ENCODE measurements around the gene MYO18A.

MYO18A gene

DNA sequence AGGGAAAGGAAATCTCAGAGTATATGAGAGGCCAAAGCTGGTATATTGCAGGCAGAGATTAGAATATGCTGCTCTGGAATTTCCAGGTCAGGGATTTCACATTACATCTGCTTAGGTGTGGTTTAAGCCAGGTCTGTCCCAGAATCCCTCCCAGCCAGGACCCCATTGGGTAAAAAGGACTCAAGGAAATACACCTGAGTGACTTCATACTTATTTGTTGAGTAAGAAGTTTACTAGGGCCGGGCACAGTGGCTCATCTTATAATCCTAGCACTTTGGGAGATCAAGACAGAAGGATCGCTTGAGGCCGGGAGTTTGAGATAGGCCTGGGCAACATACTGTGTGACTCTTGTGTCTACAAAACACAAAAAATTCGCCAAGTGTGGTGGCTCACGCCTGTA lies 130.0 kb downstream of the MYO18A start:
- DNase-seq (ENCODE audit: low spot score), result no peak

DNA sequence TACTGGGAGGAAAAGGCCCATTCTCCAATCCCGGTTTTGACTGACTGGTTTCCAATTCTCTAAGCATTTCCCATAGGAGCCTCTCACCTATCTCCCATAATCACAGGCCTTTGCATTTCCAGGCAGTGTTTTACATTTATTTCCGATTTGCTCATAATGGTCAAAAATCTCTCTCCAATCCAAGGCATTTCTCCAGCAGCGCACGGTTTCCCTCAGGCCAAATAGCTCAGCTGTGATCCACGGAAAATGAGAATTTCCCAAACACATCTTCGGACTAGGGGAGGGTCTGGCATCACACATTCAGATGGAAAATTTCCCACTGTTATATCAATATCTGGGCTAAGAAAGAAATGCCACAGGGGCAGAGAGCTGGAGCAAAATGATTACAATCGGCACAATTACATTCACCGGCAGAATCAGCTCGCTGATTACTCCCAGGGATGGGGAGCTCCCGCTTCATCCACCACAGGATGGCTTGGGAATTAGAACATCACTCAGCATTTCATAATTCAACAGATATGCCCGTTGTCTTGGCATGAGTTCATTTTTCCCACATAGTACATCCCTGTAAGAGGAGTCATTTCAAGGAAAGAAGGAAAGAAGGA lies 130.6 kb downstream of the MYO18A start:
- DNase-seq (ENCODE audit: low spot score), result no peak

DNA sequence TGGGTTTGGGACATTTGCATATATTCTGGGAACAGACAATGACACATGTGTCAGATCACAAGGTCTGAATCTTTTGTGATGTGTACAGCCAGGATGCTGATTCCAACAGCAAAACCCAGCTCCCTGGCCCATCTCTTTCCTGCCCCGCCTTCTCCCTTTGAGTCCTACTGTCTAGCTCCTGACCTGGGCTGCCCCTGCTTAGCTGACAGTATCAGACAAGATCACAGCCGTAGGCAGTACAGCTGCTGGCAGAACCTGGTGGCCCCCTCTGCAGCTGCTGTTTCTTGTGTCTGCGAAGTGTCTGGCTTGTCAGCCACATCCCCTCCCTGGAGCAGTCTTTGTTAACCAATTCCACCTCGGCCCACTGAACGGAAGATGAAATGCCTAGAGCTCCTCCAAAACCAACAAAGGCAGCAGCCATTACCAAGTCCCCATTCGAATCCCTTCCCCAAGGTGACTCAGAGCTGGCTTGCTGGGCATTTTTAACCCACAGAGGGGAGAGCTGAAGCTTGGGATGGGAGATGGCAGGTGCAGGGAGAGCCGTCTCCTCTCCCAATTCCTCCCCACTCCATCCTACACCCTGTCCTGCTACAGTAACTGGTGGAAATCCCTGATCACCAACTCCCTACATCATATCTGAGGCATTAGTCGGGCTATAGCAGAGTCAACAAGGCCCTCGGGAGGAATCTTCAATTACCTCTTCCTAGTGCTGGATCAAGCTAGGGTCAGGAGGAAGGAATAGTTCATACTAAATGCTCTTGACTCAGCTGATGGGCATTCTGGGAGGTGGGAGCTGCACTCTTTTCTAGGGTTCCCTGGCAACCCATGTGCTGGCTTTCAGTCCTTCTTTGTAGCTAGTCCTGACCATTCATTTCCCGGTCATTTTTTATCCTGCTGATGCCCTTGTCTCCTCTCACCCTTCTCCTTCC lies 131.5 kb downstream of the MYO18A start:
- no peak for DNase-seq (ENCODE audit: low spot score)

DNA sequence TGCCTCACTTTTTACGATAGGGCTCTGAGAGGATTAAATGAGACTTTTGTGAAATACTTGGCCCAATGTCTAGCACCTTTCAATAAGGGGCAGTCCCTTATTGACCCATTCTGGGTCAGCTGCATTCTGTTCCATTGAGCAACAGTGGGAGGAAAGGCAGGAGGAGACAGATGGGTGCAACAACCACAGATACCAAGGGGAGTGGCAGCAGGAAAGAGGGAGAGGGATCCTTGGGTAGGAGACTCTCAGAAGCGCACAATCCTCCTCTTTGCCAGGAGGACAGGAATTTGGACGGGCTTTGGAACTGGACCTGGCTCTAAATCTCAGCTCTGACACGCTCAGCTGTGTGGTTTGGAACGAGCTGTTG lies 133.7 kb downstream of the MYO18A start:
- no peak for DNase-seq (ENCODE audit: low spot score)

DNA sequence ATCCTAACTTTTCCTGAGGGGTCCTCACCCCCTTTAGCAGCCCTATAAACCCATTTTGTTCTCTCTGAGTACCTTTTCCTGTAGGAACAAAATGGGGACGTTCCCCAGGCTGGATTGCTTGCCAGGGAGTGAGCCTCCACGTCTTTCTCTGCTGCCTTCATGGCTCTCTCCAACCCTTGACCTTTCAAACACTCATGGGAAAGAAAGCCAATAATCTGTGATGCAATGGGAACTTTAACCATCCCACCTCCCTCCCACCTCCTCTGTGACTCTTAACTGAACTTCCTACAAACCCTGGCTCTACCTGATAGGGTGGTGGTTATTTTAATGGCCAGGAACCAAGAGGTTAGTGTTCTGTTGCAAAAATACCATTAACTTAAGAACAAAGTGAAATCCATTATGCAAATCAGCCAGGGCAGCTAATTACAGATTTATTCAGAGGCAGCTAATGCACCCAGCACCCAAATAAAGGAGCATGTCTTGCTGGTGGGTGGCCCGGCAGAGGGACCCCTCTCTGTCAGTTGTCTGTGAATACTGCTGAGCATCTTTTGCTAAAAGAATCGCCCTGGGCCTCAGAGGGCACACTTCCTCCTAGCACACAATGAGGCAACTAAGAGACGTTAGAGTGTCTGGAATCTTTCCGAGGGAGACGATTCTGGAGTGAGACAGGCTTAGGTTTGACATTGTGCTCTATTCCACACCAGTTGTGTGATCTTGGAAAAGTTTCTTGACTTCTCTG lies 134.3 kb downstream of the MYO18A start:
- no peak for DNase-seq (ENCODE audit: low spot score)

DNA sequence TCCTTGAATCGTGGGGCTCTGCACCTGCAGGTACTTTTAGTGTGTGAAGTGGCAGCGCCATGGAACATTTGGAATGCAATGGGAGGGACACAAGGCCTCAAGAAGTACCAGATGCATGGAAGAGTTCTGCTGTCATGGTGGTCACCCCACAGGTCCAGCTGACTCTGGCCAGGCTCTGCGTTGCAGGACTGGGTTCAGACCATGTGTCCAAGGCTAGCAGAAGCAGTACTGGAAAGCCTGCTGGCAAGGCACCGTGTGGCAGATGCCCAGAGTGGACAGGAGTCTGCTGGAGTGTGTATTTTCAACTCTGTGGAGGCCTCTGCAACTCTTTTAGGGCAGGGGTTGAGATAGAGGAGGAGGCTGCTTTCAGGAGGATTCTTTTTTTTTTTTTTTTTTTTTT lies 135.2 kb downstream of the MYO18A start:
- no peak for DNase-seq (ENCODE audit: low spot score)

DNA sequence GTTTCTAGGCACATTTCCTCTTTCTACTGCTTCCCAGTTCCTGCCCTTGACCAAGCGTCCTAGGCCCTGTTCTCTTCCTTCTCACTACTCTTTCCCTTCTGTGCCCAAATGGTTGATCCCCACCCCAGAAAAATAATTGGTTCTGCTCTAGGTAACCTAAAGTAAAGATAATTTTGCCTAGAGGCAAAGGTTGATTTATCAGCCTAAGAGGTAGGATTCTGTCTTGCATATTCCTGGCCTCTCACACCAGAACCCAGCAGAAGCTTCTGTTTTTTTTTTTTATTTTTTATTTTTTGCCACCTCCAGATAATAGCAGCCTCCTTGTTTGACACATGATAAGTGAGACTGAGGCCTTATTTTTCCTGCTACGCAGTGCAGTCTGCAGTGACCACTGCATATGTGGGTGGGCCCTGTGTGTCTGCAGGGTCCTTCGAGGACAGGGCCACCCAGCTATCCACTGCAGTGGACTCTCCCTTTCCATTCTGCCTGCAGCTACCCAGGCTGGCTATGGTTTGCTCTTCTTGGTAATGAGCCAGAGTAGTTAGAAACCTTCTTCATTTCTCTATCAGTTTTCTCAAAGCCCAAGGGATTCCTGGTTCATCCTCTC lies 136.6 kb downstream of the MYO18A start:
- no peak for DNase-seq (ENCODE audit: low spot score)

DNA sequence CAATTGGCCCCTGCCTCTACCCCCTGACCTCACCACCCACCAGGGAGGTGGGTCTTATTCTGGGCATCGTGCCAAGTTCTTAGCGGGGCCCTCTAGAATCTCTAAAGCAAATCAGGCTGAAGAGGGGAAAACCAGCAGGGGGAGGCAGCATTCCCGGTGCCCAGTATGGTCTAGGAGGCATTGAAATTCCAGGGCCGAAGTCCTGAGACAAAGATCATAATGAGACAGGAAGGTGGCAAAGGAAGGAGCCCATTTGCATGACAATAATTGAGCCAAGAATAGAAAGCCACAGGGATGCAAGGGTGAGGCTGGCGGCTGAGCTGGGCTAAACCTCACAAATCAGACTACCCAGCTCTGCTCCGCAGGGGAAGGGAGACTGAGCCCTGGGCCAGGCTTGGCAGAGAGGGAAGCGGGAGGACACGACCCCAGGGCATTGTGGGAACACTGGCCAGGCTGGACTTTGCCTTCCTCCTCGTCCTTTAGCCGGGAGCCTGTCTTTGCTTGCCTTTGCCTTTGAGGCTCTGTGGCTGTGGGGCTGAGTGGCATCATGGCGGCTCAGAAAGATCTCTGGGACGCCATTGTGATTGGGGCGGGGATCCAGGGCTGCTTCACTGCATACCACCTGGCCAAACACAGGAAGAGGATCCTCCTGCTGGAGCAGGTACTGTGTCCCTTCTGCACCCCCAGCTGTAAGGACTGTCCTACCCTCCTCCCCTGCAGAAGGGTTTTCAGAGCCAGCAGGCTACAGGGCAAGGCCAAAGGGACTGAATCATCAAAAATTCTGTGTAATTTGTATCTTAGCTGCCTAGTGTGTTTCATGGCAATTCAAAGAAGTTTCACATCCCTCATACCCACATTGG lies 137.3 kb downstream of the MYO18A start, which contains the start of gene PIPOX:
Gene PIPOX, plus strand, starts transcription at position 463 of the 860 bp plus-strand sequence. Its CDS starts 85 bp downstream, at position 548.
- no peak for DNase-seq (ENCODE audit: low spot score)

DNA sequence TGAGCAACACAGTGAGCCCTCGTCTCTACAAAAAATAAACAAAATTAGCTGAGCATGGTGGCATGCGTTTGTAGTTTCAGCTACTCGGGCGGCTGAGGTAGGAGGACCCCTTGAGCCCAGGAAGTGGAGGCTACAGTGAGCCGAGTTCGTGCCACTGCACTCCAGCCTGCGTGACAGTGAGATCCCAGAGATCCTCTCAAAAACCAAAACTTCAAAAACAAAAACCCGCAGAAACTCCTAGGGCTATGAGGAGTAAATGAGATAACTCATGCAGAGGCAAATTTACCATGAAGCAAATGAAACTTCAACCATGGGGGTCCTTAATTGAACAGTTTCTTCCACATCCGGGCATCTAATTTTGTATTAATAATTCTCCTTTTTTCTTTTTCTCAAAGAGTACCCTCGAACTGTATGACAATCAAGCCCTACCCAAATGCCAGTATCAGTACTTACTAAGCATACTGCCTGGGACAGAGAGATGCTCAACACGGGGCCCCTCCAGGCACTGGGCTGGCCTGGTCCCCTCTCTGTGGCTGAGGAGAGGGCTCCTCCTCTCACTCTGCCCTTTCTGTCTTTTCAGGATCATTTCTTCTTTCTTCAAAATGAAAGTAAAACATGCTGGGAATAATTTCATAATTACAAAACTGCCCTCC lies 138.0 kb downstream of the MYO18A start:
- no peak for DNase-seq (ENCODE audit: low spot score)

DNA sequence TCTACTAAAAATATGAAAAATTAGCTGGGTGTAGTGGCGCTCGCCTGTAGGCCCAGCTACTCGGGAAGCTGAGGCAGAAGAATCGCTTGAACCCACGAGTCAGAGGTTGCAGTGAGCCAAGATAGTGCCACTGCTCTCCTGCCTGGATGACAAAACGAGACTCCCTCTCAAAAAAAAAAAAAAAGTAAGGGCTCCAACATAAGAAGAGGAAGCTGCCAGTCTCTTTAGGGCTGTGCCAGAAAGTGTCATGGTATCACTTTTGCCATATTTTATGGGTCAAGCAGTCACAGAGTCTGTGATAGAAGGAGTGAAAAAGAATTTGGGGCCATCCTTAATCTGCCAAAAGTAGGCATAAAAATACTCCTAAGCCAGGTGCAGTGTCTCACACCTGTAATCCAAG lies 138.6 kb downstream of the MYO18A start:
- no peak for DNase-seq (ENCODE audit: low spot score)

DNA sequence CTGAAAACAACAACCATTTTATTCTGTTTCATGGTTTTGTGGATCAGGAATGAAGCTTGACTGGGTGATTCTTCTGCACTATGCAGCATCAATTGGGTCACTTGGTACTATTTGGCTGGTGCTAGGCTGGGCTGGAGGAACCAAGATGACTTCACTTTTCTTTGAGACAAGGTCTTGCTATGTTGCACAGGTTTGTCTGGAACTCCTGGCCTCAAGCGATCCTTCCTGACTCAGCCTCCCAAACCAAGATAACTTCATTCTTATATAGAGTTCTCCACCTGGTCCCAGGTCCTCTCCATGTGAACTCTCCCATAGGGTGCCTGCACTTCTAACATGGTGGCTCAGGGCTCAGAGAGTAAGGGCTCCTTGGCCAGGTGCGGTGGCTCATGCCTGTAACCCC lies 139.1 kb downstream of the MYO18A start:
- no peak for DNase-seq (ENCODE audit: low spot score)

DNA sequence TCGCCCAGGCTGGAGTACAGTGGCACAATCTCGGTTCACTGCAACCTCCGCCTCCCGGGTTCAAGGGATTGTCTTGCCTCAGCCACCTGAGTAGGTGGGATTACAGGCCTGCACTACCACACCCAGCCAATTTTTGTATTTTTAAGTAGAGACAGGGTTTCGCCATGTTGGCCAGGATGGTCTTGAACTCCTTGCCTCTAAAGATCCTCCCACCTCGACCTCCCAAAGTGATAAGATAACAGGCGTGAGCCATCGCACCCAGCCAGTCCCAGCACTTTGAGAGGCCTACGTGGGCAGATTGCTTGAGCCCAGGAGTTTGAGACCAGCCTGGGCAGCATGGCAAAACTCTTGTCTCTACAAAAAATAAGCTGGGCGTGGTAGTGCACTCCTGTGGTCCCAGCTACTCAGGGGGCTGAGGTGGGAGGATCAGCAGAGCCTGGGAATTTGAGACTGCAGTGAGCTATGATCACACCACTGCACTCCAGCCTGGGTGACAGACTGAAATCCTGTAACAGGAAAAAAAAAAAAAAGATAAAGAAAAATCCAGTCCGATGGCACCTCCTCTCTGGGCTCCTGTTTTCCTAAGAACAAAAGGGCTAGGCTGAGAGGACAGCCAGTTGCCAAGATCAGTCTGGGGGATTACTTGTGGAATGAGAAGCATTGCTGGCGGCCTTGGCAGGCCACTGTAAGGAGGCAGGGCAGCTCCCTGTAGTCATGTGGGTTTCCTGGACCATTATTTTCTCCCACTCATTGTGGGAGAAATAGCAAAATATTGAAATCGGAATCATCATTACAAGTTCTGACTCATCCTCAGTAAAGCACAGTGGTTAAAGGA lies 140.2 kb downstream of the MYO18A start:
- no peak for DNase-seq (ENCODE audit: low spot score)

DNA sequence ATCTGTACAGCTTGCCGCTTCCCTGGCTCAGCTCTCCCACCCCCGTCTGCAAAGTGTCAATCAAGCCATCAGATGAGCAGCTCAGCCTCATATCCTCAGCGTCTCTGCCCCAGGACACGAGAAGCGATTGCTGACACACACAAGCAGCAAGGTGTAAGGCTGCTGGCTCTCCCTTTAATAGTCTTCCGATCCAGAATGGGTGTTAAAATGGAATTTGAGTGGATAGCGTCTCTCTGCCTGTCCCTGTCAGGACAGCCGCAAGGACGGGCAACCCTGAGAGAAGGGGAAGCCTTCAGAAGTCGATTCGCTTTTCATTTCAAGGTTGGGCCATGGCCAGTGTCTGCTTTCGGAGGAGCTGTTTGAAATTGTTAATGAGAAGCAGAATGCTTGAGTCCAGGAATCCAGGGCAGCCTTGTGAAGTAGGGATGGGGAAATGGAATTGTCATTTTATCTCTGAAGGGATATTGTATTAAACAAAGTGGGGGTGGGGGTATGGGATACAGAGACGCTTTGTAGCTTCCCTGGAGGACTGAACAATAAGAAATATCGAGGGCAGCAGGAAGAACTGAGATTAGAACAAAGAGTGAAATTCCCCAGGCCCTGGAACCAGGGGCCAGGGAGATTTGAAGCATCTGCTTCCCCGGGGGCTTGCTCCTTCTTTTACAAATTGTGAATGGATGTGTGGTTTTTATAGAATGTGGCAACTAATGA lies 142.0 kb downstream of the MYO18A start:
- no peak for DNase-seq (ENCODE audit: low spot score)

DNA sequence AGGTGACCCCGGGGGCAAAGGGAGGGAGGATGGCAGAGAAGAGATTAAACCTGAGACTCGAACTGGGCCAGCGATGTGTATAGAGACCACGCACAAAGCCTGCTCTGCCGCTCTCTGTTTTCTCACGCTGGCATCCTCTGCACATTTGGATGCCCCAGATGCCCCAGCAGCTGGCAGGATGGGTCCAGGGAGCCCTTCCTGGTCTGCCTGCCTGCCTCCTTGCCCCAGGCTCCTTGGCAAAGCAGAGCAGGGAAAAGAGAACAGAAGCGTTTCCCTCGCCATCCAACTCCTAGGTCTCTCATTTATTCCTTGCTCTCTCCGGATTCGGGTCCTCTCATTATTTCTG lies 142.5 kb downstream of the MYO18A start:
- DNase-seq (ENCODE audit: low spot score), result no peak

DNA sequence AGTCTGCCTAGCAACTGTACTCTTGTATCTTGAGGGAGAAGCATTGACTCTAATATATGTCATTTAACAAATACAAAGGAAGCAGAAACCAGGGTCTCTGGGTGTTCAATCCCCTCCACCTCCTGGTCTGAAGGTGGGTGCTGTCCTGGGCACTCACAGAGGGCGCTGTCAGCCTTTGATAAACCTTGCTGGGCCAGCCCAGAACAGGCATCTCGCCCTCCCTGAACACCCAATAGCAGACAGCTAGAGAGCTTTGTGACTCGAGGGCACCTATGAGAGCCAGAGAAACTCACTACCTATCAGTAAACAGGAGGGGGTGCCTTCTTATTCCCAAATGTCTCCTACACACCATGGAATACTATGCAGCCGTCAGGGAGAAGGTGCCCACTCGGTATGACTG lies 143.6 kb downstream of the MYO18A start:
- no peak for DNase-seq (ENCODE audit: low spot score)

DNA sequence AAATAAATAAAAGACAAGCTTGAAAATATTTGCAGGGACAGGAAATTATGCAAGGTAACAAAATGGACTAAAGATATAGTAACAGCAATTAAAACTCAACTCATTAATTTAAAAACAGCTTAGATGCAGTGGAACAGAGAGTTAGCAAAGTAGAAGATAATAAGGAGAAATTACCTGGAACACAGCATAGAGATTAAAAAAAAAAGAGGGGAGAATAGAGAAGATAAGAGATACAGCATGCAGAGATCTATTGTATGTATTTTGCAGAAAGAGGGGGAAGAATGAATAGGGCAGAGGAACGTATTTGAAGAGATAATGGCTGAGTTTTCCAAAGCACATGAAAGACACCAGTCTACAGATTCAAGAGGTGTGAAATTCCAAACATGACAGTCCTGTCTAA lies 145.7 kb downstream of the MYO18A start:
- DNase-seq (ENCODE audit: low spot score), result no peak

DNA sequence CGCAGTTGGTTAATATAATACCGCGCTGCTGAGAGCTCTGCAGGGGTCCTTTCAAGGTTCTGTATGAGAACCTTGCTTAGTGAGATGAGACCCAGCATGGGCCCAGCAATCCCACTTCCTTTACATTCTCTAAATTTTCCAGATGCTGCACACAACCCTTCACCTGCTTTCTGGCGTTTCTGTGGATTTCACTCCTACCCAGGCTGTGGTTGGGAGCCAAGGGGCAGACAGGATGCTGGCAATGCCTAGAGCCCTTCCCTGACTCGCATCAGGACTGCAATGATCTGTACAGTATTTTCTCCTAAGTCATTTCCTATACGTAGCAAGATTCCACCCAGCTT lies 147.4 kb downstream of the MYO18A start:
- DNase-seq (ENCODE audit: low spot score), result no peak

DNA sequence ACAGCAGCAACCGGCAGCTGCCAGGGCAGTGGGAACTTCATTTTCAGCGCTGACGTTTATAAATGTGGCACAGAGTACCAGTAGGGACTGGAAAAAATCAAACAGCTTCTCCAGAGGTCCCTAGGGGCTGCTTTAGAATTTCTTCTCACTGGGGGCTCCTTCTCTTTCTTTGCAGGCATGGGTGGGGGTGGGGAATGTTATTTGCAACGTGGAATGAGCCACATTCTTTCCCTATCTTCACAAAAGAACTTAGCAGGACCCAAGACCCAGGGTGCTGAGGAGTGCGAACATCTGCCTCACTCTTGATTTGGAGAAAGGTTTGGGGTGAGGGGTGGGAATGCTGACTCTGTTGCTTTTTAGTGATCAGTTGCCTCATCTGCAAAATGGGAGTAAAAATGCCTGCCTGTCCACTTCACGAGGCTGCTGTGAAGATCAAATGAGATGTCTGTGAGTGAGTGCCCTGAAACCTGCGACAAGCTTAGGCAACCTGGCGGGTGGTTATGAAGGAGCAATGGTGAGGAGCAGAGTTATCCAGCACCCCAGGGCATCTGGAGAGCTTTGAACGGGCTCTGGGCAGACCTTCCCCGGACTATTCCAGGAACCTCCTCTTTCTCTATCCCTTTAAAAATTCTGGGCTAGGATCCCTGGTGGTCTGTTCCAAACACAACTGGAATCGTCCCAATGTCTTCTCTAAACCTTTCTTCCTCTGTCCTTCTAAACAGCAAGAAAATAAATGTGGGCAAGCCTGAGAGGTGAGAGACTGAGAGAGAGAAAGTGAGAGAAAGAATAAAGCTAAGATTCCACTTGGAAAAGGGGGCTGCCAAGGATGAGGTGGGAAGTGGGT lies 148.0 kb downstream of the MYO18A start:
- DNase-seq (ENCODE audit: low spot score), result no peak

DNA sequence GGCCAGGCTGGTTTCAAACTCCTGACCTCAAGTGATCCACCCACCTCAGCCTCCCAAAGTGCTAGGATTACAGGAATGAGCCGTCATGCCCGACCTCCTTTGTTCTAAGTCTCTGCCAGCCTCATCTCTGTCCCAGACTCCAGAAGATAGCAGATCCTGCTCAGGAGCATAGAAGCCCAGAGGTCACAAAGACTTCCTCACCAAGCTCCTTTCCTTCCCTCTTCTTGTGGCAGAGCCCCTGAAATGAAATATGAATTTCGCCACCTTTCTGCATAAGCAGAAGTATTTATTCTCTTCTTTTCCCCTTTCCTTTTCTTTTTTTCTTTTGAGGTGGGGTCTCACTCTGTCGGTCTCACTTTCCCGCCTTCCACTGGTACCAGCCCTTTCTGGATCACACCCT lies 148.7 kb downstream of the MYO18A start:
- DNase-seq (ENCODE audit: low spot score), result no peak

All from CD4-positive, alpha-beta T cell treated with Interleukin-15 for 4 hours (primary cell).